Natural killer cell (primary cell): ENCODE data around the gene CYP26A1. TPM values are rescaled to one million over a fixed set of nuclear protein-coding genes. Genes with fewer than 3 reads are reported as not detected.
A peak's percentile ranks its signal among the peaks of the same experiment; 100 is the strongest.

ENCODE experiments used
- ATAC-seq, 3 donors: fragments of 150-1000 bp in 2 of 3; fragments of 200-7000 bp in 1 of 3; cut with Tn5 transposase; 1 replicate in 1 of 3; 2 replicates in 2 of 3; pipeline ENCODE4 v1.10.0; 2021; ENCODE audit warnings: mild to moderate bottlenecking in 2 of 3, moderate library complexity in 2 of 3
- DNase-seq, 2 donors: peaks; one replicate each; pipeline versions ENCODE4 v3.0.0 to v3.0.0-alpha.2; 2013 to 2021; ENCODE audit warnings: mixed read lengths in 1 of 2
- H3K27ac ChIP-seq: one replicate; pipeline ENCODE4 v1.5.1; 2013; ENCODE audit warnings: mild to moderate bottlenecking, low read length
- H3K27me3 ChIP-seq: one replicate; pipeline ENCODE4 v1.6.1; 2013; ENCODE audit warnings: low read length; ENCODE audit not compliant: control insufficient read depth, insufficient read depth
- H3K36me3 ChIP-seq: one replicate; pipeline ENCODE4 v1.6.1; 2013; ENCODE audit warnings: low read length; ENCODE audit not compliant: control insufficient read depth, insufficient read depth
- H3K4me1 ChIP-seq: one replicate; pipeline ENCODE4 v1.6.1; 2013; ENCODE audit warnings: low read length; ENCODE audit not compliant: control insufficient read depth, insufficient read depth
- H3K4me3 ChIP-seq: one replicate; pipeline ENCODE4 v1.5.1; 2013; ENCODE audit warnings: low read length
- H3K9me3 ChIP-seq: one replicate; pipeline ENCODE4 v1.6.1; 2013; ENCODE audit warnings: low read length; ENCODE audit not compliant: control insufficient read depth, insufficient read depth
- H3K27ac Mint-ChIP-seq, 2 donors: one replicate each; pipeline ENCODE4 v1.8.0; 2022; ENCODE audit warnings: mild to moderate bottlenecking in 2 of 2, mixed read lengths in 2 of 2, moderate library complexity in 1 of 2
- H3K27me3 Mint-ChIP-seq, 2 donors: one replicate each; pipeline ENCODE4 v1.8.0; 2022; ENCODE audit warnings: low read depth in 2 of 2, mixed read lengths in 2 of 2
- H3K36me3 Mint-ChIP-seq: one replicate; pipeline ENCODE4 v1.8.0; 2022; ENCODE audit warnings: mixed read lengths
- H3K4me1 Mint-ChIP-seq, 2 donors: one replicate each; pipeline ENCODE4 v1.8.0; 2022; ENCODE audit warnings: mixed read lengths in 2 of 2
- H3K4me3 Mint-ChIP-seq: one replicate; pipeline ENCODE4 v1.8.0; 2022; ENCODE audit warnings: mild to moderate bottlenecking, moderate library complexity, mixed read lengths
- H3K9me3 Mint-ChIP-seq, 2 donors: one replicate each; pipeline ENCODE4 v1.8.0; 2022; ENCODE audit warnings: mixed read lengths in 2 of 2
- WGBS: methylation state at CpG from one replicate; pipeline ENCODE4 v1.1.7; 2013; ENCODE audit warnings: missing lambda C conversion rate; ENCODE audit not compliant: insufficient coverage; 5-methylcytosine and 5-hydroxymethylcytosine counted together
- intact Hi-C: fragments of 100-400 bp; cut with micrococcal nuclease; formaldehyde crosslinking; loops from one replicate; pipeline ENCODE4 v1.14.2; 2022
- total RNA-seq, 4 donors: library from RNA; stranded (reverse); fragments of 120-200 nt in 1 of 4; gene quantifications; one replicate each; pipeline versions ENCODE4 v1.2.3 to v1.2.4, GENCODE V29; 2013 to 2022
- TF ChIP-seq, protein P1 (sequence below): fragments of 200-600 bp; IDR thresholded peaks from one replicate; pipeline ENCODE4 v1.8.0; 2022; ENCODE audit warnings: antibody characterized with exemption

CYP26A1 gene
- total RNA-seq, 3 donors from 2014 or later (not counting 1 experiment from before 2014, with no cell fraction given): not detected

DNA sequence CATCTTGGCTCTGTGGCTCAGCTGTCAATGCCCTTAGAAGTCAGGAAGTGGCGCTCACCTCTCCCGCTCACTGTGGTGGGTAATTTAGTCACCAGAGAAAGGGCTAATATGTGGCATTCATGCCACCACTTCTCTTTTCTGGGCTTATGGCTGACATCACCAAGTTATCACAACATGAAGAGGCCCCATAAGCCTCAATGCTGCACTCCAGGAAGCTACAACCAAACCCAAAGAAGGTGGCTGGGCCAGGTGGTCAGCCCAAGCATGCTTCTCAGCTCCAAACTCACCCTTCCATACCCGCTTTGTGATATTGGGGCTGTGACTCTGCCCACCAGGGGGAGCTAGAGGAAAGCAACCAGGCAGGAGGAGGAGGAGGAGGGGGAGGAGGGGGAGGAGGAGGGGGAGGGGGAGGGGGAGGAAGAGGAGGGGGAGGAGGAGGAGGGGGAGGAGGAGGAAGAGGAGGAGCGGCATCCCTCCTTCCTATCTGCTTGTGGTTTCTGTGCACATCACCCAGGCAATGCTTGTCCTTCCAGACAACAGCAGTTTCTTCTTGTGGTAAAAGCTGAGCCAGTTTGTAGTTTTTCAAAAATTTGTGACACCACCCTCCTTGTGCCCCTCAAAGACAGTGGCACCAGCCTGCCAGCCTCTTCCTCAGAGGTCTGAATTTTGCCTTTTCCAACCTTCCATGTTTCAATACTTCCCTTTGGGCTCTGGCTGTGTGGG, 42.1 kb downstream of the CYP26A1 start:
- Mint-ChIP-seq H3K36me3 (no peaks in the 10 kb centered on the region), H3K27ac (no peak overlapping the region), H3K4me1 (peaks cover 0 to 5% of the 10 kb centered on the region in 2 donors), H3K9me3 (no peaks in the 10 kb centered on the region), H3K4me3 (no peak overlapping the region), H3K27me3 (peaks cover 18 to 20% of the 10 kb centered on the region in 2 donors)
- DNase-seq (peak; percentile 36 to 83), ATAC-seq (peak; percentile 57 to 74 (median 60))
- Histone ChIP-seq H3K27me3 (no peaks in the 10 kb centered on the region), H3K36me3 (no peaks in the 10 kb centered on the region), H3K4me1 (peaks cover 6% of the 10 kb centered on the region), H3K9me3 (no peaks in the 10 kb centered on the region), H3K27ac (no peak overlapping the region), H3K4me3 (no peak overlapping the region)
- intact Hi-C loops: no loop called here
- TF ChIP-seq, protein P1, sequence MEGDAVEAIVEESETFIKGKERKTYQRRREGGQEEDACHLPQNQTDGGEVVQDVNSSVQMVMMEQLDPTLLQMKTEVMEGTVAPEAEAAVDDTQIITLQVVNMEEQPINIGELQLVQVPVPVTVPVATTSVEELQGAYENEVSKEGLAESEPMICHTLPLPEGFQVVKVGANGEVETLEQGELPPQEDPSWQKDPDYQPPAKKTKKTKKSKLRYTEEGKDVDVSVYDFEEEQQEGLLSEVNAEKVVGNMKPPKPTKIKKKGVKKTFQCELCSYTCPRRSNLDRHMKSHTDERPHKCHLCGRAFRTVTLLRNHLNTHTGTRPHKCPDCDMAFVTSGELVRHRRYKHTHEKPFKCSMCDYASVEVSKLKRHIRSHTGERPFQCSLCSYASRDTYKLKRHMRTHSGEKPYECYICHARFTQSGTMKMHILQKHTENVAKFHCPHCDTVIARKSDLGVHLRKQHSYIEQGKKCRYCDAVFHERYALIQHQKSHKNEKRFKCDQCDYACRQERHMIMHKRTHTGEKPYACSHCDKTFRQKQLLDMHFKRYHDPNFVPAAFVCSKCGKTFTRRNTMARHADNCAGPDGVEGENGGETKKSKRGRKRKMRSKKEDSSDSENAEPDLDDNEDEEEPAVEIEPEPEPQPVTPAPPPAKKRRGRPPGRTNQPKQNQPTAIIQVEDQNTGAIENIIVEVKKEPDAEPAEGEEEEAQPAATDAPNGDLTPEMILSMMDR: no peak
- 13% methylated on average over 2 of the region's 4 CpGs for WGBS

- Mint-ChIP-seq H3K27me3 (peaks cover 0 to 8% of the 10 kb centered on the region in 2 donors), H3K36me3 (peaks cover 4% of the 10 kb centered on the region), H3K4me1 (no peaks in the 10 kb centered on the region), H3K9me3 (peaks cover 6 to 7% of the 10 kb centered on the region in 2 donors), H3K27ac (no peak overlapping the region), H3K4me3 (no peak overlapping the region)
- intact Hi-C loops: no loop called here
- TF ChIP-seq, protein P1: no peak
- peak in 1 of 3 donors; percentile 18 for ATAC-seq
- 74% methylated on average over 3 of the region's 3 CpGs for WGBS
- Histone ChIP-seq H3K27ac (no peak overlapping the region), H3K36me3 (no peaks in the 10 kb centered on the region), H3K27me3 (no peaks in the 10 kb centered on the region), H3K4me3 (no peak overlapping the region), H3K9me3 (peaks cover 9% of the 10 kb centered on the region), H3K4me1 (no peaks in the 10 kb centered on the region)
- DNase-seq: no peak
These were observed 47.6 kb downstream of the CYP26A1 start for GRCh38 chr10:93121311-93121710.

DNA sequence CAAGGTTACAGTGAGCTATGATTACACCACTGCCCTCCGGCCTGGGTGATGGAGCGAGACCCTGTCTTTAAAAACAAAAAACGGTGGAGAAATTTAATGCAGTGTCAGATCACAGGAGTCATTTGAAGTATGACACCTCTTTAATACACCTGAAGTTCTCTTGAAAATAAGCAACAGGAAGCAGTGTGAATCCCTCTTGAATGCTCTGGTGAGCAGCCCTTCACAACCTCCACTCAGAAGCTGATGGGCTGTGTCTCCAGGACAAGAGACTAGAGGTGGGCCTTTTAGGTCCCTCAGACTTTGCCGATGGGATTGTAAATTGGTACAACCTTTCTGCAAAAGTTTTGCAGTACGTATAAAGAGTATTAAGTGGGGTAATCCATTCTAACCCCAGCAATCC, 50.1 kb downstream of the CYP26A1 start:
- Histone ChIP-seq H3K36me3 (no peaks in the 10 kb centered on the region), H3K4me3 (no peak overlapping the region), H3K9me3 (peaks cover 15% of the 10 kb centered on the region), H3K27ac (no peak overlapping the region), H3K4me1 (no peaks in the 10 kb centered on the region), H3K27me3 (no peaks in the 10 kb centered on the region)
- ATAC-seq: no peak
- no peaks in the 10 kb centered on the region for H3K4me1 Mint-ChIP-seq
- peaks cover 7% of the 10 kb centered on the region for H3K36me3 Mint-ChIP-seq
- H3K4me3 Mint-ChIP-seq: no peak overlapping the region
- H3K9me3 Mint-ChIP-seq: peaks cover 7 to 10% of the 10 kb centered on the region in 2 donors
- intact Hi-C loops: no loop called here
- WGBS: 72% methylated on average over 3 of the region's 5 CpGs
- TF ChIP-seq, protein P1: no peak
- peaks cover 0 to 9% of the 10 kb centered on the region in 2 donors for H3K27me3 Mint-ChIP-seq
- H3K27ac Mint-ChIP-seq: no peak overlapping the region
- no peak for DNase-seq
